Astrocyte (in vitro differentiated cells and primary cell): ENCODE measurements around the gene DGKH. TPM values are rescaled to one million over a fixed set of nuclear protein-coding genes. Genes with fewer than 3 reads are reported as not detected.
A peak's percentile ranks its signal among the peaks of the same experiment; 100 is the strongest.

ENCODE experiments used
- DNase-seq: peaks from one replicate; pipeline ENCODE4 v3.0.0-alpha.2; 2010; ENCODE audit warnings: low read depth
- FAIRE-seq: peaks from 2 replicates; lab custom pipeline; 2011; peaks lifted over from hg19 to GRCh38; lab: Jason Lieb, UNC
- H2AFZ ChIP-seq: 2 replicates; pipeline ENCODE4 v1.6.0; 2012; ENCODE audit warnings: low read depth, low read length, inconsistent platforms
- H3K27ac ChIP-seq: 2 replicates; pipeline ENCODE4 v1.5.1; 2011; ENCODE audit warnings: low read depth, low read length, inconsistent platforms
- H3K27me3 ChIP-seq: 2 replicates; pipeline ENCODE4 v1.6.0; 2011; ENCODE audit warnings: low read length, inconsistent platforms; ENCODE audit not compliant: insufficient read depth
- H3K36me3 ChIP-seq: 2 replicates; pipeline ENCODE4 v1.5.1; 2011; ENCODE audit warnings: low read length, inconsistent platforms; ENCODE audit not compliant: insufficient read depth
- H3K4me1 ChIP-seq: 2 replicates; pipeline ENCODE4 v1.5.1; 2011; ENCODE audit warnings: low read length, inconsistent platforms; ENCODE audit not compliant: insufficient read depth
- H3K4me2 ChIP-seq: 2 replicates; pipeline ENCODE4 v1.6.0; 2012; ENCODE audit warnings: low read length, inconsistent platforms
- H3K4me3 ChIP-seq: 2 replicates; pipeline ENCODE4 v1.5.1; 2011; ENCODE audit warnings: low read depth, mild to moderate bottlenecking, low read length, inconsistent platforms; ENCODE audit not compliant: insufficient read depth
- H3K79me2 ChIP-seq: 2 replicates; pipeline ENCODE4 v1.6.0; 2012; ENCODE audit warnings: mild to moderate bottlenecking, low read length, inconsistent platforms; ENCODE audit not compliant: insufficient read depth
- H3K9ac ChIP-seq: 2 replicates; pipeline ENCODE4 v1.6.0; 2012; ENCODE audit warnings: mild to moderate bottlenecking, low read length, inconsistent platforms
- H3K9me3 ChIP-seq: 2 replicates; pipeline ENCODE4 v1.5.1; 2012; ENCODE audit warnings: low read depth, mild to moderate bottlenecking, low read length, inconsistent platforms; ENCODE audit not compliant: insufficient read depth
- H4K20me1 ChIP-seq: 2 replicates; pipeline ENCODE4 v1.6.0; 2012; ENCODE audit warnings: low read length, inconsistent platforms; ENCODE audit not compliant: insufficient read depth
- H3K27ac Mint-ChIP-seq: one replicate; pipeline ENCODE4 v1.8.0; 2021; ENCODE audit warnings: mild to moderate bottlenecking, mixed read lengths; ENCODE audit not compliant: unreplicated experiment
- H3K27me3 Mint-ChIP-seq: one replicate; pipeline ENCODE4 v1.8.0; 2021; ENCODE audit warnings: low read depth, mixed read lengths; ENCODE audit not compliant: unreplicated experiment
- H3K36me3 Mint-ChIP-seq: one replicate; pipeline ENCODE4 v1.8.0; 2021; ENCODE audit warnings: low read depth, mixed read lengths; ENCODE audit not compliant: unreplicated experiment
- H3K4me1 Mint-ChIP-seq: one replicate; pipeline ENCODE4 v1.8.0; 2021; ENCODE audit warnings: low read depth, mixed read lengths; ENCODE audit not compliant: unreplicated experiment
- H3K4me3 Mint-ChIP-seq: one replicate; pipeline ENCODE4 v1.8.0; 2021; ENCODE audit warnings: mild to moderate bottlenecking, moderate library complexity, mixed read lengths; ENCODE audit not compliant: unreplicated experiment
- H3K9me3 Mint-ChIP-seq: one replicate; pipeline ENCODE4 v1.8.0; 2021; ENCODE audit warnings: mild to moderate bottlenecking, mixed read lengths; ENCODE audit not compliant: unreplicated experiment
- CTCF ChIP-seq: IDR thresholded peaks from 2 replicates; pipeline ENCODE4 v1.5.1; 2011; ENCODE audit warnings: low read depth, mild to moderate bottlenecking, inconsistent platforms, low read length, moderate library complexity; ENCODE audit not compliant: insufficient read depth
- EZH2 ChIP-seq: IDR thresholded peaks from 2 replicates; pipeline ENCODE4 v1.6.1; 2012; ENCODE audit warnings: mild to moderate bottlenecking, low read length, inconsistent platforms; ENCODE audit not compliant: insufficient read depth
- total RNA-seq: library from RNA; stranded (reverse); gene quantifications from 2 replicates; pipeline ENCODE4 v1.2.1, GENCODE V29; 2021

The DGKH gene
- total RNA-seq, 1 donor from 2014 or later, result 16.4 TPM

GRCh38 chr13:42214446-42214845 is 166.0 kb downstream of the DGKH start:
- H3K4me1 Mint-ChIP-seq, result no peaks in the 10 kb centered on the region
- no peaks in the 10 kb centered on the region for H4K20me1 ChIP-seq
- no peaks in the 10 kb centered on the region for H3K27me3 Mint-ChIP-seq
- no peak overlapping the region for H3K4me3 Mint-ChIP-seq
- no peak overlapping the region for H3K27ac ChIP-seq
- H3K79me2 ChIP-seq, result no peaks in the 10 kb centered on the region
- no peak overlapping the region for H3K27ac Mint-ChIP-seq
- H3K4me1 ChIP-seq, result no peaks in the 10 kb centered on the region
- H3K4me3 ChIP-seq, result no peak overlapping the region
- H3K4me2 ChIP-seq, result no peak overlapping the region
- peaks cover 10% of the 10 kb centered on the region for H3K9me3 Mint-ChIP-seq
- H3K36me3 ChIP-seq, result peaks cover 11% of the 10 kb centered on the region
- no peaks in the 10 kb centered on the region for H3K27me3 ChIP-seq
- H2AFZ ChIP-seq, result no peak overlapping the region
- TF ChIP-seq CTCF (no peak), EZH2 (no peak)
- no peaks in the 10 kb centered on the region for H3K9me3 ChIP-seq
- no peak overlapping the region for H3K9ac ChIP-seq
- H3K36me3 Mint-ChIP-seq, result peaks cover 23% of the 10 kb centered on the region
- FAIRE-seq (no peak), DNase-seq (no peak)

GRCh38 chr13:42215578-42216421 is 167.4 kb downstream of the DGKH start:
- H3K27ac Mint-ChIP-seq, result no peak overlapping the region

More at GRCh38 chr13:42215578-42216421, 167.4 kb downstream of the DGKH start:
- TF ChIP-seq CTCF, result peak; percentile 53
- no peak for TF ChIP-seq EZH2
- Histone ChIP-seq H4K20me1 (no peaks in the 10 kb centered on the region), H2AFZ (no peak overlapping the region), H3K27me3 (no peaks in the 10 kb centered on the region), H3K4me1 (no peaks in the 10 kb centered on the region), H3K79me2 (no peaks in the 10 kb centered on the region), H3K4me3 (no peak overlapping the region), H3K9ac (no peak overlapping the region), H3K9me3 (no peaks in the 10 kb centered on the region), H3K36me3 (peaks cover 15% of the 10 kb centered on the region), H3K4me2 (no peak overlapping the region), H3K27ac (no peak overlapping the region)
- H3K27me3 Mint-ChIP-seq, result no peaks in the 10 kb centered on the region
- DNase-seq (peak; percentile 23), FAIRE-seq (peak; percentile 66)
- peaks cover 17% of the 10 kb centered on the region for H3K36me3 Mint-ChIP-seq
- no peaks in the 10 kb centered on the region for H3K4me1 Mint-ChIP-seq
- H3K9me3 Mint-ChIP-seq, result peaks cover 8% of the 10 kb centered on the region
- H3K4me3 Mint-ChIP-seq, result no peak overlapping the region
